ENCODE measurements around the gene KRTAP10-8. TPM values are rescaled to one million over a fixed set of nuclear protein-coding genes. Genes with fewer than 3 reads are reported as not detected.

KRTAP10-8 gene
- polyA plus RNA-seq, 1 donor from 2014 or later: not detected

DNA sequence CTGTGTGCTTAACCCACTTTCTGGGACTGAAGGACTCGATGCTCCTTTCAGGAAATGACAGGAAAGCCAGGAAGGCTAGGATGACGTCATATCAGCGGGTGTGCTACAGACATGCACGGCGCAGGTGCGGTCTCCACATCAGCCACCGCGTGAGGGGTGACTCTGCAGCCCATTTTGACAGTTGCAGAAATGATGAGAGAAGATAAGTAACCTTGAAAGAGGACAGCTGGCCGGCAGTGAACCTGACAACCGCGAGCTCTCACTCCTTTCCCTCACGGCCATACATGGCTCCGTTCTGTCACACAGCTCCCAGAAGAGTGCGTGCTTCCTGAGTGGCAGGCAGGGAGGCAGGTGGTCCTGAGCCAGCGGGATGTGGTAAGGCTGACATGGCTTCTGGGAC, 29.8 kb upstream of the KRTAP10-8 start:
- no peaks in the 10 kb centered on the region for H3K36me3 ChIP-seq (ENCODE audit: insufficient read depth, low read length)
- H3K9ac ChIP-seq (ENCODE audit: low read length): no peak overlapping the region
- H2AFZ ChIP-seq (ENCODE audit: low read depth, low read length): no peak overlapping the region
- no peaks in the 10 kb centered on the region for H3K9me2 ChIP-seq (ENCODE audit: insufficient read depth, low read length)
- TF ChIP-seq MXI1 (conservative IDR thresholded peaks at IDR 0.05; ENCODE audit: poor library complexity, severe bottlenecking): no peak
- TF ChIP-seq EP300 (conservative IDR thresholded peaks at IDR 0.05; ENCODE audit: poor library complexity, severe bottlenecking): no peak
- no peak for TF ChIP-seq TAF1 (IDR thresholded peaks at IDR 0.05; ENCODE audit: low read depth)
- no peak for TF ChIP-seq EZH2 (IDR thresholded peaks at IDR 0.05; ENCODE audit: borderline replicate concordance, insufficient read depth, low read length, poor library complexity, severe bottlenecking)
- TF ChIP-seq SMC3 (conservative IDR thresholded peaks at IDR 0.05; ENCODE audit: poor library complexity): no peak
- no peaks in the 10 kb centered on the region for H4K20me1 ChIP-seq (ENCODE audit: insufficient read depth)
- no peaks in the 10 kb centered on the region for H3K9me3 ChIP-seq (ENCODE audit: low read length)
- no peaks in the 10 kb centered on the region for H3K27me3 ChIP-seq (ENCODE audit: insufficient read depth, low read depth, low read length)
- no peak overlapping the region for H3K4me2 ChIP-seq (ENCODE audit: low read length)
- H3K4me3 ChIP-seq (ENCODE audit: low read length): no peak overlapping the region
- H3K27ac ChIP-seq (ENCODE audit: low read length): no peak overlapping the region
- no peaks in the 10 kb centered on the region for H3F3A ChIP-seq (ENCODE audit: insufficient read depth, low read length, poor library complexity, severe bottlenecking)
- no peaks in the 10 kb centered on the region for H3K79me2 ChIP-seq (replicated peaks; ENCODE audit: insufficient read depth, low read length)

DNA sequence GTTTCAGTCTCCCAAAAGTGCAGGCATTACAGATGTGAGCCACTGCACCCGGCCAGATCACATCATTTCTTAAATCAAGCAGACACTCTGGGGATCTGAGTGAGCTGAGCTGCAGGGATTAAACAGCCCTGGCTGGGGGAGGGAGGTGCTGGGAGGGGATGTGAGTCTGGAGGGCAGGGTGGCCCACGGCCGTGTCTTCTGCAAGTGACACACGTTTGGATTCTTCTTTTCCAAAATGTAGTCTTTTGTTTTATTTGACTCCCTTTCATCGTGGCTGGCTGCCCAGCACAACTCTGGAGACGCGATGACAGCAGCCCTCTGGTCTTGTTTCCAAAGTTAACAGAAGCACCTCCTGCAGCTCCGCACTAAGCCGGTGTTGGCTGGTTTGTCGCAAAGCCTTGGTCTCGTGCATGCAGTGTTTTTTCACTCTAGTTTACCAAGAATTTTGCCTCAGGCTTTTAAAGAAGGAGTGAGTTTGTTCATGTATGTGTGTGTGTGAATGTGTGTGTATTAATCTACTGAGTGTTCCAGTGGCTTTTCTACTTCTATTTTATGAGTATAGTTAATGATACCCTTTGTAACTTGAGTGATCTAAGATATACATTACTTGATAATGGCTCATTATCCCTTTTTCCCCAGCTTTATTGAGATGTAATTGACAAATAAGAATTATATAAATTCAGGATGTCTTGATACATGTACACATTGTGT, 28.6 kb upstream of the KRTAP10-8 start:
- no peaks in the 10 kb centered on the region for H3K27me3 ChIP-seq (ENCODE audit: insufficient read depth, low read depth, low read length)
- H3K4me3 ChIP-seq (ENCODE audit: low read length): no peak overlapping the region
- H3K9ac ChIP-seq (ENCODE audit: low read length): no peak overlapping the region
- no peak overlapping the region for H2AFZ ChIP-seq (ENCODE audit: low read depth, low read length)
- H3K4me2 ChIP-seq (ENCODE audit: low read length): no peak overlapping the region
- H3K9me3 ChIP-seq (ENCODE audit: low read length): no peaks in the 10 kb centered on the region
- H3K9me2 ChIP-seq (ENCODE audit: insufficient read depth, low read length): no peaks in the 10 kb centered on the region
- no peaks in the 10 kb centered on the region for H3F3A ChIP-seq (ENCODE audit: insufficient read depth, low read length, poor library complexity, severe bottlenecking)
- no peaks in the 10 kb centered on the region for H3K79me2 ChIP-seq (replicated peaks; ENCODE audit: insufficient read depth, low read length)
- H4K20me1 ChIP-seq (ENCODE audit: insufficient read depth): no peaks in the 10 kb centered on the region
- no peaks in the 10 kb centered on the region for H3K36me3 ChIP-seq (ENCODE audit: insufficient read depth, low read length)
- TF ChIP-seq, protein P1, sequence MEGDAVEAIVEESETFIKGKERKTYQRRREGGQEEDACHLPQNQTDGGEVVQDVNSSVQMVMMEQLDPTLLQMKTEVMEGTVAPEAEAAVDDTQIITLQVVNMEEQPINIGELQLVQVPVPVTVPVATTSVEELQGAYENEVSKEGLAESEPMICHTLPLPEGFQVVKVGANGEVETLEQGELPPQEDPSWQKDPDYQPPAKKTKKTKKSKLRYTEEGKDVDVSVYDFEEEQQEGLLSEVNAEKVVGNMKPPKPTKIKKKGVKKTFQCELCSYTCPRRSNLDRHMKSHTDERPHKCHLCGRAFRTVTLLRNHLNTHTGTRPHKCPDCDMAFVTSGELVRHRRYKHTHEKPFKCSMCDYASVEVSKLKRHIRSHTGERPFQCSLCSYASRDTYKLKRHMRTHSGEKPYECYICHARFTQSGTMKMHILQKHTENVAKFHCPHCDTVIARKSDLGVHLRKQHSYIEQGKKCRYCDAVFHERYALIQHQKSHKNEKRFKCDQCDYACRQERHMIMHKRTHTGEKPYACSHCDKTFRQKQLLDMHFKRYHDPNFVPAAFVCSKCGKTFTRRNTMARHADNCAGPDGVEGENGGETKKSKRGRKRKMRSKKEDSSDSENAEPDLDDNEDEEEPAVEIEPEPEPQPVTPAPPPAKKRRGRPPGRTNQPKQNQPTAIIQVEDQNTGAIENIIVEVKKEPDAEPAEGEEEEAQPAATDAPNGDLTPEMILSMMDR (IDR thresholded peaks at IDR 0.05; ENCODE audit: poor library complexity, severe bottlenecking): no peak
- no peak for TF ChIP-seq SMC3 (conservative IDR thresholded peaks at IDR 0.05; ENCODE audit: poor library complexity)
- no peak for TF ChIP-seq EP300 (conservative IDR thresholded peaks at IDR 0.05; ENCODE audit: poor library complexity, severe bottlenecking)
- no peak for TF ChIP-seq TAF1 (IDR thresholded peaks at IDR 0.05; ENCODE audit: low read depth)
- TF ChIP-seq RAD21 (conservative IDR thresholded peaks at IDR 0.05): no peak
- no peak for TF ChIP-seq POLR2AphosphoS5 (IDR thresholded peaks at IDR 0.05)
- no peak for TF ChIP-seq REST (IDR thresholded peaks at IDR 0.05; ENCODE audit: borderline replicate concordance)
- no peak for TF ChIP-seq MXI1 (conservative IDR thresholded peaks at IDR 0.05; ENCODE audit: poor library complexity, severe bottlenecking)
- TF ChIP-seq EZH2 (IDR thresholded peaks at IDR 0.05; ENCODE audit: borderline replicate concordance, insufficient read depth, low read length, poor library complexity, severe bottlenecking): no peak
- no peak overlapping the region for H3K27ac ChIP-seq (ENCODE audit: low read length)
